ENCODE results near the gene DENND5B.
"Not testable (repeated sequence)": the region's sequence is repeated elsewhere in the genome, so short reads cannot be mapped to it uniquely, and the experiment has no call there.

DENND5B gene

GRCh38 chr12:31388713-31389112 lies 202.2 kb downstream of the DENND5B start:
- no peak overlapping the region for H3K4me3 ChIP-seq (ENCODE audit: low read depth, low read length)

GRCh38 chr12:31387466-31387865 lies 203.5 kb downstream of the DENND5B start:
- no peak overlapping the region for H3K4me3 ChIP-seq (ENCODE audit: low read depth, low read length)

GRCh38 chr12:31387011-31387410 lies 203.9 kb downstream of the DENND5B start:
- no peak overlapping the region for H3K4me3 ChIP-seq (ENCODE audit: low read depth, low read length)

- peak overlapping the region; percentile 13 for H3K4me3 ChIP-seq (ENCODE audit: low read depth, low read length)
Measured at GRCh38 chr12:31386364-31386777, 204.6 kb downstream of the DENND5B start.

GRCh38 chr12:31377210-31377609 lies 213.7 kb downstream of the DENND5B start:
- H3K4me3 ChIP-seq (ENCODE audit: low read depth, low read length), result not testable (repeated sequence)

GRCh38 chr12:31375422-31375821 lies 215.5 kb downstream of the DENND5B start:
- not testable (repeated sequence) for H3K4me3 ChIP-seq (ENCODE audit: low read depth, low read length)

GRCh38 chr12:31371256-31371620 lies 219.7 kb downstream of the DENND5B start:
- H3K4me3 ChIP-seq (ENCODE audit: low read depth, low read length), result peak overlapping the region; percentile 43

- peak overlapping the region; percentile 43 for H3K4me3 ChIP-seq (ENCODE audit: low read depth, low read length)
Measured at GRCh38 chr12:31370531-31371255, 220.2 kb downstream of the DENND5B start.

- no peak overlapping the region for H3K4me3 ChIP-seq (ENCODE audit: low read depth, low read length)
Measured at GRCh38 chr12:31369712-31370521, 221.0 kb downstream of the DENND5B start.

GRCh38 chr12:31368666-31369361 lies 222.1 kb downstream of the DENND5B start:
- H3K4me3 ChIP-seq (ENCODE audit: low read depth, low read length), result peak overlapping the region; percentile 13

- H3K4me3 ChIP-seq (ENCODE audit: low read depth, low read length), result no peak overlapping the region
Measured at GRCh38 chr12:31366104-31366621, 224.8 kb downstream of the DENND5B start.

- H3K4me3 ChIP-seq (ENCODE audit: low read depth, low read length), result no peak overlapping the region
Measured at GRCh38 chr12:31363831-31364230, 227.1 kb downstream of the DENND5B start.

- no peak overlapping the region for H3K4me3 ChIP-seq (ENCODE audit: low read depth, low read length)
Measured at GRCh38 chr12:31363416-31363809, 227.5 kb downstream of the DENND5B start.

GRCh38 chr12:31362759-31363415 lies 228.0 kb downstream of the DENND5B start:
- no peak overlapping the region for H3K4me3 ChIP-seq (ENCODE audit: low read depth, low read length)

GRCh38 chr12:31362115-31362758 lies 228.7 kb downstream of the DENND5B start:
- no peak overlapping the region for H3K4me3 ChIP-seq (ENCODE audit: low read depth, low read length)

GRCh38 chr12:31361730-31362114 lies 229.2 kb downstream of the DENND5B start:
- H3K4me3 ChIP-seq (ENCODE audit: low read depth, low read length), result no peak overlapping the region

- no peak overlapping the region for H3K4me3 ChIP-seq (ENCODE audit: low read depth, low read length)
Measured at GRCh38 chr12:31355747-31356107, 235.2 kb downstream of the DENND5B start.

GRCh38 chr12:31353750-31354708 lies 236.9 kb downstream of the DENND5B start:
- no peak overlapping the region for H3K4me3 ChIP-seq (ENCODE audit: low read depth, low read length)

GRCh38 chr12:31346267-31346666 lies 244.7 kb downstream of the DENND5B start:
- no peak overlapping the region for H3K4me3 ChIP-seq (ENCODE audit: low read depth, low read length)
